ENCODE data around the gene HIPK3. TPM values are rescaled to one million over a fixed set of nuclear protein-coding genes. Genes with fewer than 3 reads are reported as not detected.

HIPK3 gene
- polyA plus RNA-seq, 1 donor (not counting 4 experiments of a cell fraction or from before 2014, with no cell fraction given) = 37.3 TPM

DNA sequence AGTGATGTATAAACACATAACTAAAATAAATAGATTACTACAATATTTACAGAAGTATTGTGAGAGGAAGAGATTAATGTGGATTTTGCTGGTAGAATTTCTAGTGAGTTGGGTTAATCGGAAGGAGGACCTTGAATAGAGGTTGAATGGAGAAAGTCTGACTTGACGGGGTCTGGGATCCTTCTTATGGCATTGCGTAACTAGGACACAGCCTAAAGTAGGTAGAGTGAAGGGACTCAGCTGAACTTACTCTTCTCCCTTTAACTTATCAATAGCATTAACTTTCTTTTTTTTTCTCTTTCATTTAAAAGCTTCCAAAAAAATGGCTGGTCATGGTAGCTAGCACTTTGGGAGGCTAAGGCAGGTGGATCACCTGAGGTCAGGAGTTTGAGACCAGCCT is 139.2 kb downstream of the HIPK3 start:
- no peak overlapping the region for H3K27ac ChIP-seq (ENCODE audit: control insufficient read depth, insufficient read depth, low read length)
- no peak overlapping the region for H3K9ac ChIP-seq (ENCODE audit: control insufficient read depth, extremely low read depth, insufficient read depth, low read length)
- no peaks in the 10 kb centered on the region for H4K20me1 ChIP-seq (ENCODE audit: control insufficient read depth, extremely low read depth, insufficient read depth, low read length)
- DNase-seq (ENCODE audit: low read depth, low spot score) (no peak), FAIRE-seq (no peak)
- no peaks in the 10 kb centered on the region for H3K9me3 ChIP-seq (ENCODE audit: control insufficient read depth, low read depth, low read length)
- no peaks in the 10 kb centered on the region for H3K79me2 ChIP-seq (ENCODE audit: control insufficient read depth, insufficient read depth, low read length)
- no peaks in the 10 kb centered on the region for H3K36me3 ChIP-seq (ENCODE audit: control insufficient read depth in 2 of 2, extremely low read depth in 1 of 2, insufficient read depth in 2 of 2, low read length in 2 of 2)
- H3K9me1 ChIP-seq (ENCODE audit: control insufficient read depth, extremely low read depth, insufficient read depth, low read length) = no peaks in the 10 kb centered on the region
- H3K4me3 ChIP-seq (ENCODE audit: control insufficient read depth in 2 of 3, extremely low read depth in 1 of 3, insufficient read depth in 2 of 3, low read depth in 1 of 3, low read length in 3 of 3) = no peak overlapping the region
- H3K4me2 ChIP-seq (ENCODE audit: control insufficient read depth, extremely low read depth, insufficient read depth, low read depth, low read length) = no peak overlapping the region
- TF ChIP-seq EZH2 (IDR thresholded peaks at IDR 0.05; ENCODE audit: low read length) (no peak), CTCF (optimal IDR thresholded peaks at IDR 0.05 in 1 of 3, IDR thresholded peaks at IDR 0.05 in 1 of 3, conservative IDR thresholded peaks at IDR 0.05 in 1 of 3; ENCODE audit: extremely low read depth in 1 of 3, insufficient read depth in 2 of 3, low read length in 3 of 3) (no peak)
- no peaks in the 10 kb centered on the region for H3K27me3 ChIP-seq (ENCODE audit: control insufficient read depth, extremely low read depth, insufficient read depth, low read length)
- no peaks in the 10 kb centered on the region for H3K4me1 ChIP-seq (ENCODE audit: control insufficient read depth, extremely low read depth, insufficient read depth, low read length)
- dilution Hi-C loops (cut with MboI; ENCODE audit: extremely low pct_ligation_motif_present, low sequenced_read_pairs) = no loop called here
- no peak overlapping the region for H2AFZ ChIP-seq (ENCODE audit: control insufficient read depth, low read length)

DNA sequence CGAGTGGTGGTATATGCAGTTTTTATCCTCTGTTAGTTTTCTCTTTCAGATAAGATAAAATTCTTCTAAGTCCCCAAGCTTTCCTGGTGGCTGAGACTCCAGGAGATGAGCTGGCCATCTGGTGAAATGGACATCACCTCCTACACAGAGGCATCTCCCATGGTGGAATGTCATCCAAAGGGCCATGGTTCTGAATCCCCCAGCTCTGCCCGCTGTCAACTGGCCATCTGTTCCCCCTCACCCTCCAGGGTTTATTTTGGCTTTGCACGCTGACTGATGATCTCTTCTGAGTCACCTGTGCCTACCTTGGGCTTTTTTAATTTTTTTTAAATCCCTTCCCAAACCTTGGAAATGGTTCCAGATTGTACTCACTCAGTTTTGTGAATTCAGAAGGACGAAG is 142.2 kb downstream of the HIPK3 start:
- no peak for TF ChIP-seq EZH2 (IDR thresholded peaks at IDR 0.05; ENCODE audit: low read length)
- no peak for TF ChIP-seq CTCF (optimal IDR thresholded peaks at IDR 0.05 in 1 of 3, IDR thresholded peaks at IDR 0.05 in 1 of 3, conservative IDR thresholded peaks at IDR 0.05 in 1 of 3; ENCODE audit: extremely low read depth in 1 of 3, insufficient read depth in 2 of 3, low read length in 3 of 3)
- dilution Hi-C loops (cut with MboI; ENCODE audit: extremely low pct_ligation_motif_present, low sequenced_read_pairs) = no loop called here
- no peak overlapping the region for H3K9ac ChIP-seq (ENCODE audit: control insufficient read depth, extremely low read depth, insufficient read depth, low read length)
- H3K4me1 ChIP-seq (ENCODE audit: control insufficient read depth, extremely low read depth, insufficient read depth, low read length) = no peaks in the 10 kb centered on the region
- H3K4me2 ChIP-seq (ENCODE audit: control insufficient read depth, extremely low read depth, insufficient read depth, low read depth, low read length) = no peak overlapping the region
- no peak overlapping the region for H2AFZ ChIP-seq (ENCODE audit: control insufficient read depth, low read length)
- H3K27ac ChIP-seq (ENCODE audit: control insufficient read depth, insufficient read depth, low read length) = no peak overlapping the region
- no peaks in the 10 kb centered on the region for H3K9me3 ChIP-seq (ENCODE audit: control insufficient read depth, low read depth, low read length)
- no peaks in the 10 kb centered on the region for H3K36me3 ChIP-seq (ENCODE audit: control insufficient read depth in 2 of 2, extremely low read depth in 1 of 2, insufficient read depth in 2 of 2, low read length in 2 of 2)
- no peak overlapping the region for H3K4me3 ChIP-seq (ENCODE audit: control insufficient read depth in 2 of 3, extremely low read depth in 1 of 3, insufficient read depth in 2 of 3, low read depth in 1 of 3, low read length in 3 of 3)
- no peak for FAIRE-seq
- H4K20me1 ChIP-seq (ENCODE audit: control insufficient read depth, extremely low read depth, insufficient read depth, low read length) = no peaks in the 10 kb centered on the region
- H3K27me3 ChIP-seq (ENCODE audit: control insufficient read depth, extremely low read depth, insufficient read depth, low read length) = no peaks in the 10 kb centered on the region
- no peak for DNase-seq (ENCODE audit: low read depth, low spot score)
- H3K9me1 ChIP-seq (ENCODE audit: control insufficient read depth, extremely low read depth, insufficient read depth, low read length) = no peaks in the 10 kb centered on the region
- no peaks in the 10 kb centered on the region for H3K79me2 ChIP-seq (ENCODE audit: control insufficient read depth, insufficient read depth, low read length)

Data from keratinocyte (primary cell).